NCI-H748 treated with DMSO at 0.1 percent for 48 hours (cell line): ENCODE results near the gene ANO1.

Experiments
- DNase-seq: peaks from one replicate; lab custom pipeline; 2025; lab: John Stamatoyannopoulos, UW

ANO1 gene

DNA sequence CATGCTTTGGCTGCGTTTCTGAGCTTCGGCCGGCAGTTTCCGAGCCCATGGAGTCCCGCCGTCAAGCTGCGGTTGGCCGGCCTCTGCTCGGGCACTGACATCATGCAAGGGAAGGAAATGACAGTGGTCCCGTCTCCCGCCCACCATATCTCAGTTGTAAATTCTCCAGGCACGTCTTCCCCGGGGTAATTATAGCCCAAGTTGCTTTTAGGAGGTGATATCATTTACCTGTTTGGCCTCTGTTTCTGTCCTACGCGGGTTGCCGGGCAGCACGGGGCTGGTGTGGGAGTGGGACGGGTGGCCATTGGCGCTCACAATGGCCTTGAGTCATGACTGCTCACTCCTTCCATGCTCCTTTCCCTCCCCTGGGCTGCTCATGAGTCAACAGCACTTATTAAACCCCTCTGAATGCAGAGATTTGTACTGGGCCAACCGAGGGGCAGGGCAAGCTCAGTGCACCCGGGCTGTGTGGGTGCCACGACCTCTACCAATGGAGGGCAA is 4.2 kb upstream of the ANO1 start:
- no peak for DNase-seq

DNA sequence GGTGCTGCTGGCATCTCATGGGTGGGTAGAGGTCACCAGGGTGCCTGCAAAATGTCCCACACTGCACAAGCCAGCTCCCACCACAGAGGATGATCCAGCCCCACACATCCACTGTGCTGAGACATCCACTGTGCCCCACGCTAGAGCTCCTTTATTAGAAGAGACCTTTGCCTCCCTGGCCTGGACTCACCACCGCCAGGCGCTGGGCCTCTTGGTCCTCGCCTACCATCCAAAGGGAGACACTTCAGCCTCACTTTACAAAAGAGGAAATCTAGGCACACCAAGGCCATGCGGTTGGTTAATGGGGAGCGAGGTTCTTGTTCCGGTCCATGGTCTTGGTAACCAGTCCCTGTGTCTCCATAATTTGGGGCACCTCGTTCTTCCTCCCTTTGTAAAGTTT is 3.4 kb upstream of the ANO1 start:
- no peak for DNase-seq

DNA sequence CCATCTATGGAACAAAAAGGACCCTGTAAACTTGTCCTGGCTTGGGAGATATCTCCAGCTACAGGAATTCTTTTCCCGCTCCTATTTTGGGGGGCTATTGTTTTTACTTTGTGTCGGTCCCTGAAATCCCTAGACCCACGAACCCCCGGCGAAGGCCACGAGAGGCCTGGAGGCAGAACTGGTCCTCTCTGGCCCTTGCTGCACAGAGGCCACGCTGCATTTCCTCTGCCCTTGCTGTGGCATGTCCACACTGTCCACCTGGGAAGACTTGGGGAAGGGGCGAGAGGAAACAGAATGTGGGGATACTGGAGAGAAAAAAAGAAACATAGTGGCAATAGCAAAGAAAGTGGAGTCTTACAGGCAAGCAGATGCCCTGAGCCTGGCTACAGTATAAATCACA is 2.3 kb upstream of the ANO1 start:
- DNase-seq, result no peak

DNA sequence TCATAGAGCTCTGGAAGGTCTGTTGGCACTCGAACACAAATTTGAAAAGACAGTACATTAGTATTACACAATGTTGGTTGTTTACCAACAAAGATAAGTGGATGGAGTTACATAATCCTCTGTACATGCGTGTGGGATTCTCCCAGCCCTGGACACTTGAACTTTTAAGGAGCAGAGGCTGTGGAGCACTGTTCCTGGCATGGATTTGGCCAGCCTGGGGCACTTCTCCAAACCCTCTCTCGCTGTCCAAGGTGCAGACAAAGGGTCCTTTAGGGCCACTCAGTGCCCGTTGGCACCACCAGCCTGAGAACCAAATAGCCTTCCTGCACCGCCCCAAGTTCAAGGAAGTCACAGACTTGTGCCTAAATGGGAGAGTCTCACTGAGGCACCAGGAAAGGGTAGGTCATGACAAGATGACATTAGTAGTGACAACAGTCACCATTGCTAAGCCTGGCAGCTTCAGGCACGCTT is 1.6 kb upstream of the ANO1 start:
- DNase-seq, result no peak

DNA sequence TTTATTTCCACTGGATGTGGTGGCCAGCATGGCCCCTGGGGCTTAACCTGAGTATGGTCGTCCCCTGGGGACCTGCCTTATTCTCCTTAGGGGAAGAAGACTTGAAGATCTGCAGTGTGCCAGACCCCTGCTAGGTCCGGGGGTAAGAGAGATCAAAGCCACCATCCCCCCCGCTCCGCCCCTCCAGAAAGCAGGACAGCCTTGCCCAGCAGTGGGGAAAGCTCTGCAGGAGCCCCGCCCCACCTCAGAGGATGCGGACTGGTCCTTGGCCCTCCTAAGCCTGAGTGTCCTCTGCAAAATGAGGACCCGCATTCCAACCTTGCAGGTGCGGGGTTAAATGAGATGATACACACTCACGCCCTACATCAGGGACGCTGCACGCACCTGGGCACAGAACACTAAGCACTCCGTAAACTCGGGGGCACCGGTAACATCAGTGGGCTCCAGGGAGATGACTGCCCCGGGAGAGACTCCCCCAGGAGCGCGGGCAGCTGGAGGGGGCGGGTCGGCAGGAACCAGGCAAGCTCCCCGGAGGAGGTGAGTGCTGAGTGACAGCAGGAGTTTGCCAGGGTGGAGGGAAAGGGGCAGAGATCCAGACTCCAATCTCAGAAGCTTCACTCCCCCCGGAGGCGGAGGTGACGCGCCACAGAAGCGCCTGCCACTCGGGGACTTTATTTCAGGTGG is 564 bp upstream of the ANO1 start:
- no peak for DNase-seq

DNA sequence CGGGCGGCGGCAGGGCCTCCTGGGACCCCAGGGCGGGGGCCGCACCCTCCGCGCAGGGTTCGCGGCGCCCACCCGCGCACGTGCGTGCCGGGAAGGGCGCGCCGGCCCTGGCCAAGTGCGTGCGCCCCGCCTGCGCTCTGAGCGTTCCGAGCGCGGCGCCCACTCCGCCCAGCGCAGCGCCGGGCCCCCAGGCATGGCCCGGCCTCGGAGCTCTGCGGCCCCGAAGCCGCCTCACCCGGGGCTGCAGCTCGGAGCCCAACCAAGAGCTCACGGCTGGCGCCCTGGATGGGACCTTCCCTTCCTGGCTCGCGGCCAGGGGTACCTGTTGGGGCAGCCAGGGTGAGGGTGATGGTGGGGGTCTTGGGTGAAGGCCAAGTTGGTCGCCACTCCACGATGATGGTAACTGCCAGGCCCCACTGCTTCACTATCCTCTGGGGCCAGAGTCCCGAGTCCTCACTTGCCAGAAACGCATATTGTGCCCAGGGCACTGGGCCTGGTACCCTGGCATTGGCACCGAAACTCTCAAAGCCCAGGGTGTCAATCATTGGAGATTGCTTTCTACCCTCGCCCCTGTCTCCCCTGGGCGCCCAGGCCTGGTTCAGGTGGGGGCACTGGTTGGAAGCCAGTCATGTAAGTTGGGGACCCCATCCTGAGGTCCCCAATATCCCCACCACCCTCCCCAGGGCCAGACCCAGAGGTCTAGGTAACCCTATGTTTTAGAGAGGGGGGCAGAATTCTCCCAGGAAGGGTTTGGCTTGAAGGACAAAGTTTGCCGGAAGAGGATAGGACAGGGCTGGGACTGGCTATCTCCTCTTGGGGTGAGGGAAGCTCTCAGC is 882 bp downstream of the ANO1 start:
- no peak for DNase-seq

DNA sequence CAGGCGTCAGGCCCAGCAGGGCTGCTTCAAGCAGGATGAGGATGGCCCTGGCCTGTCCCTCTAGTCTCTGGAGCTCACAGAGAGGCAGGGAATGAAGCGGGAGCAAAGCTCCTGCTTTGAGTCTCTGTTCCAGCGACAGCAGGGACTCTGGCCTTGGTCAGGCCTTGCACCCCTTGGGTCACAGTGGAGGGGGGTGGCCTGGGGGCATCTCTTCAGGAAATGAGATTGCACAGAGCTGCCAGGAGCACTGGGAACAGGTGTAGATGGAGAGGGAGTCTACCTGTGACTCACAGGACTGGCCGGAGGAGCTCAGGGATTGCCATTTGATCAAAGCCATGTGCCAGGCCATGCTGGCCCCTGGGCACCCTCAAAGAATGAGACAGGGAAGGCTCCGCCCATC is 1.6 kb downstream of the ANO1 start:
- DNase-seq, result no peak

DNA sequence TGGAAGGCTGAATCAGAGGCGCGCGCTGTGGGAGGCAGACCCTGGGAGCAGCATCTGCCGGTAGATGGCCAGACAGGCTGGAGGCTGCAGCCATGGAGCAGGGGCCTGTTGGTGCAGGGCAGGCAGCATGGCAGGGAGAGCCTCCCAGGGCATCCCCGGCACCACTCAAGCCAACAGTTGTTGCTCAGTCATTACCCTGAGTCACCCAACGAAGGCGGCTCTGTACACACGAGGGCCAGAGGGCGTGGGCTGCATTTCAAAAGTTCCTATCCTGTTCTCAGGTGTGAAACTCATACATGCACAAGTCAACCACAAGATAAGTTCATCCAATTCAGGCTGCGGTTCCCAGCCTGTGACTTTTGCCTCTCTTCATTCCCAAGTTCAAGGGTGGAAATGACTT is 2.6 kb downstream of the ANO1 start:
- DNase-seq, result no peak

DNA sequence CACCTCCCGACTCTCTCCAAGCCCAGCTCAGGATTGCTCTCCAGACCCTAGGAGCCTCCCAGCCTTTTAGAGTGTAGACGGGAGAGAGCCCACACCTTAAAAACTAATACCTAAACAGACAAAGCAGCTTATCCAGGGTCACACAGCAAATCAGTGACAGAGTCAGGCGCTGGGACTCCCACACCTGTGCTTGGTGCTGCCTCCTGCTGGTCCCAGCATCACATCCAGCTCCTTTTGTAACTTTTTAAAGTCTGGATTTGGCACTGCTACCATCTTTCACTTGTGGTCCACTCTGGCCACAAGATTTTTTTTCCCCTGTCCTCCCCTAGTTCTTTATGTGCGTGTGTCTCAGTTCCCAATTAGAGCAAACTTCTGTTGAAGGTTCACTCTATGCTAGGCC is 4.7 kb downstream of the ANO1 start:
- no peak for DNase-seq

DNA sequence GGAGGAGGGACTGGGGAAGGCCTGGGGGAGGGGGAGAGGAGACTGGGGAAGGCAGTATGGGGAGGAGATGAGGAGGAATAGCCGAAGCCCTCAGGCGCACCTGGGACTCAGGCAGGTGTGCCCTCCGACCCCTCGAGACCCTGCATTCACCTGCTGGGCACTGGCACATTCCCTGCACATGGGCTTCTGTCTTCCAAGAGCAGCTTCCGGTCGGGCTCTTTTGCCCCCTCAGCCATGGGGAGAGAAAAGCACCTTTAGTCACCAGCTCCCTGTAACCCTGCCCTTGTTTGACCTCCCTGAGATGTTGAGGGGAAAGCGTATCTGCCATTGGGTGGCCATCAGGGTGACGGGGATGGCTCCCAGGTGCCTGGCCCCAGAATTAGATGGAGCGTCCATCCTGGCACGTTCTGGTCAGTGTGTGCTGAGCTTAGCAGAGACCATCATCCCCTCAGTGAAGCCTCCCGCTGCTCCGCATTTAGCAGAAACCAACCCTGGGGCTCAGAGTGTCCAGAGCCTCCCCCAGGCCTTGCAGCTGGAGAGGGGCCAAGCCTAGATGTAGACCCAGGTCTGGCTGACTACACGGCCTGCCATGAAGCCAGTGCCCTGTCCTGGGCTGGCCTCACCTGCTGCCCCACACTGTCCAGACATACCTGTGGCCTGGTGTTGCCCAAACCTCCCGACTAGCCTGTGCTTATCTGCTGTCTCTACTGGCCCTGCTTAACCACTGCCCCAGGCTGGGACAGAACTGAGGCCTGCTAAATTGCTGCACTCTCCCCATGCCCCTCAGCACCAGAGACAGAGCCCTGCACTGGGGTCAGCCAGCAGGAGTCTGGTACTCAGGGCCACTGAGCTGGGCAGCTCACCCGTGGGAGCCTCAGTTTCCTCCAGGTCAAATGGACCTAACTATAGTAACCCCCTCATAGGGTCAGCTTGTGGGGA is 6.2 kb downstream of the ANO1 start:
- no peak for DNase-seq

DNA sequence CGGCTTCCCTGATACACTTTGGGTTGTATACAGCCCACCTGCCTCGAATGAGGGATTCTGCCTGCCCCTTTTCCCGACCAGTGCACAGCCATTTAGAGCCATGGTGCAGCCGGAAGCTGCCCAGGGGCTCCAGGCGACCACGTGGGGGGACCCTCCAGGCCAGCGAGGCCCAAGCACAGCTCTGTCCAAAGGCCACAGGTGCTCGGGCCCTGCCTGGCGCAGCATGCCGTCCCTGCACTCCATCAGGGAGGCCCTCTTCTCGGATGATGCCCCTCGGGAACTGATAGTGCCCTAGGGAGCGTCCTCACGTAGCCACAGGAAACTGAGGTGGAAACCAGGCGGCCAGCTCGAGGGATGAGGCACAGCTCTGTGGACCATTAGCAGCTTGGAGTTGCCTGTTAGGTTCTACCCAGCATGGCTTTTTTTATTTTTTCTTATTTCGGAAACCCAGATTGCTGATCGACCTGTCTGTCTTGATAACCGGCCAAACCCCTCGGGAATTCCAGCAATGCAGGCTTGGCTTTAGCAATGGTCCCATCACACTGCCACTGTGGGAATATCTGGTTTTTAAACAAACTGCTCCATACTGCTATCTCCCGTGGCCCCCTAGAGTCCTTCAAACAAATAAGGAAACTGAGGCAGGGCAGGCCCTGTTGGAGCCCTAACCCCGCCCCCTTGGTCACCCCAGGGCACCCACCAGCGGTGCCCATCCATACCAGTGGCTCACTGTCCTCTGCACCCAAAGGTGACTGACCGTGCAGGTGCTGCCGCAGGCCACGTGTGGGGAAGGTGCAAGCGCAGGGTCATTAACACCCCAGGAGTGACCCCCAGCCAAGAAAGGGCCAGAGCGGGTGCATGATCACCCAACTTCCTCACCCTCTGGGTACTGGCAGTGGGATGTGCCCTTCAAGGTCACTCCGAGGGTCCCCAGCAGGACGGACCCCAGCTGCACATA is 8.0 kb downstream of the ANO1 start:
- no peak for DNase-seq

DNA sequence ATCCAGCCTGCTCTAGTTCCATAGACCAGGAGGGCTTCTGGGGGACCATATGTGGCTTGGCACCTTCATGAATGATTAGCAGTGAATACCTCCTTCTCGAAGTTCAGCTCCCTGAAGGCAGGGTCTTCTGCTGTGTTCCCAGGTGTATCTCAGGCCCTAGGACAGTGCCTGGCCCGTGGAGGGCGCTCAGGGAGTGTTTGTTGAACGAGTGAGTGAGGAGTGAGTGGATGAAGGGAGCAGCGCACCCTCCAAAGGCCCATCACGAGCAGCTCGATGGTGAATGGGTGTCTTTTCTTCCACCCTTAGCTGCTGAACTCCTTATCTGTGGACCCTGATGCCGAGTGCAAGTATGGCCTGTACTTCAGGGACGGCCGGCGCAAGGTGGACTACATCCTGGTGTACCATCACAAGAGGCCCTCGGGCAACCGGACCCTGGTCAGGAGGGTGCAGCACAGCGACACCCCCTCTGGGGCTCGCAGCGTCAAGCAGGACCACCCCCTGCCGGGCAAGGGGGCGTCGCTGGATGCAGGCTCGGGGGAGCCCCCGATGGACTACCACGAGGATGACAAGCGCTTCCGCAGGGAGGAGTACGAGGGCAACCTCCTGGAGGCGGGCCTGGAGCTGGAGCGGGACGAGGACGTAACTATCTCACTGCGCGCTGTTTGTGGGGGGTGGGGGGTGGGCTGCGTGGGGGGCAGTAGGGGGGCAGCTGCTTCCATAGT is 9.5 kb downstream of the ANO1 start:
- DNase-seq, result no peak

DNA sequence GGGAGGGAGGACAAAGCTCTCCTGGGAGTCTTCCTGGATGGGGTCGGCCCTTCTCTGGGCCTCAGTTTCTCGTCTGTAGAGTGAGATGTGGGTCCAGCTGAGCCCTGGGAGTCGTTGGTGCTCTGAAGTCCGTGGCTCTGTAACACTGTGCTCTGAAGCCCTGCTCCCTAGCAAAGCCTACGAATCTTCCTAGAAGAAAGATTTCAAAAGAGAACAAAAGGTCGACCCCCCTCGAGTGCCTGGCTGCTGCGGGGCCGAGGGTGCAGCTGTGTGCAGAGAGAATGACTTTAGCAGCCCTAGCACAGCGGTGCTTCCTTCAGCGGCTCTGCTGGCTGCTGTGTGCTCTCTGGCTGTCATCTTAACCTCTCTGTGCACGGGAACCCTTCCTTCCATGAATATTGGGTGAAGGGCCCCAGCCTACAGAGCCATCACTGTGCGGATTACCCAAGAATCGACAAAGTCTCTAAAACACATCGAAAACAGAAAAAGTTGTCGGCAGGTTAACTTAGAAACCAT is 10.7 kb downstream of the ANO1 start:
- no peak for DNase-seq

DNA sequence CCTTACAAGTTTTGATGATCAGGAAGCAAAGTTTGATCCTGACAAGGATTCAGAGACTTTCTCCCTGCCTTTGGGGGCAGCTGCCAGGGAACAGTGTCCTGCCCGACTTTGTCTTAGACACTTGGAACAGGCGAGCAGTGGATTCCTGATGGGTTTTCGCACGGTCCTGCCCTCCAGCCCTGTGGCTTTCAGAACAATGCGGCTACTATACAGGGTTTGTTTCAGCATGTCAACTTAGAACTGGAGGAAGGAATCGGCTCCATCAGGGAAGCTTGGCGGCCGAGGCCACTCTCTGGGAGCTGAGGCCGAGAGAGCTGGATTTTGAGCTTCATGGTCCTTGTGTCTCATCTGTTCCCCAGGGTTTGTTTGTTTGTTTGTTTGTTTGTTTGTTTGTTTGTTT is 11.5 kb downstream of the ANO1 start:
- DNase-seq, result no peak

DNA sequence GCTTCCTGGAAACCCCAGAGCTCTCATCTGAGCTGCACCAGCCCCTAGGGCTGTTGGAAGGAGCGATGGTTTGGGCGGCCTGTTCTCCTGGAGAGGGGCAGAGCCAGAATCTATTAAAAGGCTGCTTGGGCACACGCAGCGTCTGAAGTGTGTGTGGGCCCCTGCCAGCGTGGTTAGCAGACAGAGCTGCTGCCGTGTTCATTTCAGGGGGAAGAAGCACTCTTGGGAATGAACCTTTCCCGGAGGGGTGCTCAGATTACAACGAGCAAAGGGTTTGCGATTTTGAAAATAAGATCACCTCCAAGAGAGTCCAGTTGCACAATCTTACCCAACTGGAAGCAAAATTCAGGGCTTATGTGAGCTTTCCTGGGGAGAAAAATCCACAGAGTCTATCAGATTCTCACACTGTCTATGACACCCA is 12.9 kb downstream of the ANO1 start:
- DNase-seq, result no peak

DNA sequence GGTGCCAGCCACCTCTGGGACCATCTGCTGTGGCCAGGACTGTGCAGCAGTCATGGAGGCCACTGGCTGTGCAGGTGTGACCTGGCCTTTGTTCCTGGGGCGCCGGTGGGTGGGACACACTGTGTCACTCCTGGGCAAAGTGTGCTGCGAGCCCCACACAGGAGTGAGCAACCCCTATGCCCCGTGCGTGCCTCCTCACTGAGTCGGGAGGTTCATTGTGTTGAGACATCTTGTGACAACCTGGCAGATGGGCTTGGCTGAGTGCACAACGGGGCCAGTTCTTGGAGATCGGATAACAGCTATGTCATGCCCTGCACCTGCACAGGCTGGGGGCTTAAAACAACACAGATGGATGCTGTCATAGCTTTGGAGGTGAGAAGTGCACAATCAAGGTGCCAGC is 13.5 kb downstream of the ANO1 start:
- no peak for DNase-seq

DNA sequence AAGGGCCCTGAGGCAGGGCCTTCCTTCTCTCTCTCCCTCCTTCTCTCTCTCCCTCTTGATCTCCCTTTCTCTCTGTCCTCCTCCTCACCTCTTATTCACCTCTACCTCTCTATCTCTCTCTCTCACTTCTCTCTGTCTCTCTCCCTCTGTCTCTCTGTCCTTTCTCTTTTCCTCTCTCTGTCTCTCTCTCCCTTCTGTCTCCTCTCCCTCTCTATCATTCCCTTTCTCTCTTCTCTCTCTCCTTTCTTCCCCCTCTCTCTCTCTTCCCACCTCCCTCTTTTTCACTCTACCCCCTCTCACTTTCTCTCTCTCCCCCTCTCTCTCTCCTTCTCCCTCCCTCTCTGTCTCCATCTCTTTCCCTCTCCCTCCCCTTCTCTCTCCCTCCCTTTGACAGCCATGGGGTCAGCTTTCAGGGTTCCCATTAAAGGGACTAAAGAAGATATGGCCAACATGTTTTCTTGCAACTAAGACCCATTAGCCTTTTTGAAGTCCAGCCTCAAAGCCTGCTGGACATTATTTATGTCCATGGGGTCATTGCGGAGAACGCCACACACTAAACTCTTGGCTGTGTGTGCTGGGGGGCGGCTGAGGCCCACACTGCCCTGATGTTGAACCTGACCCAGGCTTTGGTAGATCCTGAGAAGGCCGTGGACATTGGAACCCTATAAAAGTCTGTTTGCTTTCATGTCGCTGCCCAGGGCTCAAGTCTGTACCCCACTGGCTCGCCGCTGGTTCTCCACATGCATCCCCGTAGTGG is 15.0 kb downstream of the ANO1 start:
- no peak for DNase-seq

DNA sequence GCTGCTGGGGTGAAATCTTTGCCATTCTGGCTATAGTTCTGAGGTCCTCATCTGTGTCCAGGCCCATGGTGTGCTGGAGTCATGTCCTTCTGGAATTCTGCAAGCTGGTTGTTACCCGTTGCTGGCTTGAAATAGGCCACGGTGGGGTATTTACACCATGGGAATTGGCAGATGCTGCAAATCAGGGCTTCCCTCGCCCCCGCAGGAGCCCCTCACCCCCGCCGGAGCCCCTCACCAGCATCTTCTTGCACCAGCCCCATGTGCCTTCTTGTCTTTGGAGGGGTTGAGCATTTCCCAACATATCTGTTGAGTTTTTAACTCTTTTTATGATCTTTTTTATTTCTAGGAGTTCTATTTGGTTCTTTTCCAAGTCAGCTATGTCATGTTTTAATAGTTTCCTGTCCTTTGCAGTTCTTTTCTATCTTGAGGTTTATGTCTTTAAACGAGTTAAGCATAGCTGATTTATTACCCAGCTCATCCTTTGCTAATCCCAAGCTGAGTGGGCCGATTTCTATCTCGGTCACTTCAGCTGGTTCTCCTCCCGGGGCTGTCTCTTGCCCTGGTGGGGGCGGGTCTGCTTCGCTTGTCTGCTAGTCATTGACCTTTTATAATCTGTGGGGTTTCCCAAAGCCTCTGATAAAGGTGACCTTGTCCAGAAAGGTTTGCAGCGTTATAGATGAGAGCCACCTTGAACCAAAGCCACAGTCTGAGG is 17.6 kb downstream of the ANO1 start:
- DNase-seq, result no peak
